Liver (tissue), 9 donors: ENCODE results near the gene TXN. TPM values are rescaled to one million over a fixed set of nuclear protein-coding genes. Genes with fewer than 3 reads are reported as not detected.
"Not testable (repeated sequence)": the region's sequence is repeated elsewhere in the genome, so short reads cannot be mapped to it uniquely, and the experiment has no call there.

Source experiments
- DNase-seq: peaks from one replicate; pipeline ENCODE4 v3.0.0-alpha.2; 2017; ENCODE audit warnings: low spot score
- H3K27ac ChIP-seq, 2 donors: one replicate each; pipeline ENCODE4 v1.7.0; 2013; ENCODE audit warnings: inconsistent platforms in 2 of 2, low read length in 2 of 2, control low read depth in 1 of 2, low read depth in 1 of 2, mild to moderate bottlenecking in 1 of 2
- H3K27me3 ChIP-seq, 4 donors: one replicate each; pipeline versions ENCODE4 v1.6.1 to v1.7.0; 2013; ENCODE audit warnings: low read length in 3 of 4, inconsistent platforms in 1 of 4, mild to moderate bottlenecking in 1 of 4, moderate library complexity in 1 of 4; ENCODE audit not compliant: control insufficient read depth in 4 of 4, insufficient read depth in 4 of 4
- H3K36me3 ChIP-seq, 4 donors: one replicate each; pipeline versions ENCODE4 v1.6.1 to v1.7.0; 2013; ENCODE audit warnings: low read length in 3 of 4, mild to moderate bottlenecking in 3 of 4, low read depth in 1 of 4, moderate library complexity in 1 of 4; ENCODE audit not compliant: control insufficient read depth in 4 of 4, insufficient read depth in 3 of 4
- H3K4me1 ChIP-seq, 4 donors: one replicate each; pipeline versions ENCODE4 v1.6.1 to v1.7.0; 2013; ENCODE audit warnings: low read length in 3 of 4, mild to moderate bottlenecking in 3 of 4, moderate library complexity in 1 of 4; ENCODE audit not compliant: control insufficient read depth in 4 of 4, insufficient read depth in 4 of 4
- H3K4me3 ChIP-seq, 3 donors: one replicate each; pipeline versions ENCODE4 v1.6.1 to v1.7.0; 2013; ENCODE audit warnings: low read length in 3 of 3, control low read depth in 1 of 3, low read depth in 1 of 3, mild to moderate bottlenecking in 1 of 3
- H3K9ac ChIP-seq, 2 donors: one replicate each; pipeline ENCODE4 v1.7.0; 2013; ENCODE audit warnings: low read length in 2 of 2, mild to moderate bottlenecking in 2 of 2, moderate library complexity in 2 of 2, control low read depth in 1 of 2, low read depth in 1 of 2
- H3K9me3 ChIP-seq, 4 donors: one replicate each; pipeline versions ENCODE4 v1.6.1 to v1.7.0; 2013; ENCODE audit warnings: low read length in 3 of 4; ENCODE audit not compliant: control insufficient read depth in 4 of 4
- CTCF ChIP-seq: fragments of 150-350 bp; IDR thresholded peaks from 2 replicates; pipeline ENCODE4 v1.5.1; 2017; ENCODE audit warnings: improper control_type of control experiment, low read depth, low read length; ENCODE audit not compliant: missing input control
- EGR1 ChIP-seq, 2 donors: IDR thresholded peaks; 2 replicates each; pipeline ENCODE4 v1.6.1; 2016 to 2018; ENCODE audit warnings: antibody characterized with exemption in 2 of 2, low read depth in 2 of 2
- HNF4A ChIP-seq, 2 donors: conservative IDR thresholded peaks; 2 replicates each; pipeline ENCODE4 v1.6.1; 2016; ENCODE audit warnings: antibody characterized with exemption in 2 of 2, mild to moderate bottlenecking in 2 of 2
- HNF4G ChIP-seq: IDR thresholded peaks from 2 replicates; pipeline ENCODE4 v1.6.1; 2016; ENCODE audit warnings: antibody characterized with exemption
- NR2F2 ChIP-seq: IDR thresholded peaks from 2 replicates; pipeline ENCODE4 v1.6.1; 2016; ENCODE audit warnings: antibody characterized with exemption
- RAD21 ChIP-seq, 2 donors: IDR thresholded peaks; 2 replicates each; pipeline ENCODE4 v1.6.1; 2016; ENCODE audit warnings: antibody characterized with exemption in 2 of 2, mild to moderate bottlenecking in 2 of 2
- REST ChIP-seq: IDR thresholded peaks from 2 replicates; pipeline ENCODE4 v1.6.1; 2016; ENCODE audit warnings: antibody characterized with exemption, mild to moderate bottlenecking
- RXRA ChIP-seq, 2 donors: IDR thresholded peaks; 2 replicates each; pipeline ENCODE4 v1.6.1; 2017 to 2018; ENCODE audit warnings: antibody characterized with exemption in 2 of 2, mild to moderate bottlenecking in 1 of 2
- SP1 ChIP-seq: IDR thresholded peaks from 2 replicates; pipeline ENCODE4 v1.6.1; 2018; ENCODE audit warnings: antibody characterized with exemption, mild to moderate bottlenecking
- YY1 ChIP-seq: IDR thresholded peaks from 2 replicates; pipeline ENCODE4 v1.6.1; 2016; ENCODE audit warnings: antibody characterized with exemption, mild to moderate bottlenecking
- WGBS: extraction: QIAGEN DNeasy Blood & Tissue Kit; methylation state at CpG from one replicate; pipeline ENCODE4 v1.1.7; 2013; 5-methylcytosine and 5-hydroxymethylcytosine counted together
- polyA plus RNA-seq, 2 donors: library from polyadenylated mRNA; stranded (reverse) in 1 of 2; unstranded in 1 of 2; fragments of 200-250 nt in 1 of 2; fragments of >200 nt in 1 of 2; fragmentation: Nextera tagmentation in 1 of 2; extraction: Ambion mirVana in 1 of 2; gene quantifications; one replicate each; pipeline versions ENCODE4 v1.2.1 to v1.2.3, GENCODE V29; 2013 to 2015
- total RNA-seq, 2 donors: library from RNA; depleted of rRNA; stranded (reverse); fragments of >200 nt; gene quantifications; one replicate each; pipeline ENCODE4 v1.2.3, GENCODE V29; 2014
- donor health status: healthy.
- donor health status: healthy.
- donor health status: healthy.
- donor health status: healthy.
- donor health status: healthy.

TXN gene
- total and polyA plus RNA-seq, 4 donors: 65.4 to 400 (median 147) TPM

- no peak for DNase-seq
- no peak overlapping the region for H3K9ac ChIP-seq
- no peaks in the 10 kb centered on the region for H3K9me3 ChIP-seq
- peaks cover 10 to 24% (median 16%) of the 10 kb centered on the region in 4 donors for H3K4me1 ChIP-seq
- H3K27ac ChIP-seq: no peak overlapping the region
- H3K4me3 ChIP-seq: no peak overlapping the region
- no peaks in the 10 kb centered on the region for H3K27me3 ChIP-seq
- 91% methylated on average over 12 of the region's 12 CpGs for WGBS
- H3K36me3 ChIP-seq: no peaks in the 10 kb centered on the region
- TF ChIP-seq SP1: no peak
- TF ChIP-seq REST: no peak
Measured at GRCh38 chr9:110198357-110198756, 58.0 kb downstream of the TXN start.

GRCh38 chr9:110197330-110198187 is 58.7 kb downstream of the TXN start:
- Histone ChIP-seq H3K9me3 (no peaks in the 10 kb centered on the region), H3K4me3 (no peak overlapping the region), H3K4me1 (peaks cover 10 to 24% (median 17%) of the 10 kb centered on the region in 4 donors), H3K27ac (no peak overlapping the region), H3K9ac (no peak overlapping the region), H3K27me3 (no peaks in the 10 kb centered on the region), H3K36me3 (no peaks in the 10 kb centered on the region)
- 54% methylated on average over 11 of the region's 11 CpGs for WGBS
- no peak for DNase-seq
- TF ChIP-seq EGR1 (IDR thresholded peaks at IDR 0.05; ENCODE audit: low read depth in 2 of 2) (no peak), YY1 (peak; percentile 63), CTCF (peak; percentile 44), RAD21 (IDR thresholded peaks at IDR 0.05) (peak; percentile 78 to 82), HNF4A (conservative IDR thresholded peaks at IDR 0.05) (peak; percentile 56 to 57), SP1 (peak; percentile 53), HNF4G (peak; percentile 7), NR2F2 (no peak), RXRA (IDR thresholded peaks at IDR 0.05) (peak in 1 of 2 donors; percentile 53)

GRCh38 chr9:110196084-110196499 is 60.2 kb downstream of the TXN start:
- 61% methylated on average over 16 of the region's 16 CpGs for WGBS
- H3K36me3 ChIP-seq, H3K9me3 ChIP-seq, H3K9ac ChIP-seq, DNase-seq, H3K4me3 ChIP-seq, H3K27ac ChIP-seq, H3K27me3 ChIP-seq: not testable (repeated sequence)
- TF ChIP-seq RXRA (IDR thresholded peaks at IDR 0.05): peak in 1 of 2 donors; percentile 28
- TF ChIP-seq HNF4A (conservative IDR thresholded peaks at IDR 0.05): peak in 1 of 2 donors; percentile 32
- H3K4me1 ChIP-seq: peaks cover 10 to 24% (median 17%) of the 10 kb centered on the region in 4 donors

Other genes with a start within 250 kb of the TXN start
- gene C9orf152, start 48.3 kb downstream of the TXN start, total RNA-seq: under 1 TPM in 1 of 2 donors, not detected in 1; 0.08 TPM
- gene C9orf152, start 48.3 kb downstream of the TXN start, polyA plus RNA-seq: under 1 TPM; 0.20 to 0.29 TPM
- gene TXNDC8, start 81.4 kb upstream of the TXN start, total RNA-seq: not detected
- gene TXNDC8, start 81.4 kb upstream of the TXN start, polyA plus RNA-seq: not detected